ENCODE results near the gene CALML4.

The CALML4 gene

DNA sequence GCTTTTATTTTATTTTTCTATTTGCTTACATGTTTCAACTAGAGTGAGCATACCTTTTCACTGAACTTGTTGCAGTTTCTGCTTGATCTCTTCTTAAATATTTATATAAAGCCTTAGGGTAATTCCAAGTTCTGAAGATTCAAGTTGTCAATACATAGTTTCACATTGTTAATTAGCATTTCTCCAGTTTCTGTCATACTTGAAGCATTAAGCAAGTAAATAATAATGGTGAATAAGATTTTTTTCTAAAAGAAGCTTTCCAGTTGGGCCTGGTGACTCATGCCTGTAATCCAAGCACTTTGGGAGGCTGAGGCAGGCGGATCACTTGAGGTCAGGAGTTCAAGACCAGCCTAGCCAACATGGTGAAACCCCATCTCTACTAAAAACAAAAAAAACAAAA, 53.9 kb downstream of the CALML4 start:
- no peak for DNase-seq (ENCODE audit: extremely low read depth in 1 of 2, low read depth in 1 of 2)

DNA sequence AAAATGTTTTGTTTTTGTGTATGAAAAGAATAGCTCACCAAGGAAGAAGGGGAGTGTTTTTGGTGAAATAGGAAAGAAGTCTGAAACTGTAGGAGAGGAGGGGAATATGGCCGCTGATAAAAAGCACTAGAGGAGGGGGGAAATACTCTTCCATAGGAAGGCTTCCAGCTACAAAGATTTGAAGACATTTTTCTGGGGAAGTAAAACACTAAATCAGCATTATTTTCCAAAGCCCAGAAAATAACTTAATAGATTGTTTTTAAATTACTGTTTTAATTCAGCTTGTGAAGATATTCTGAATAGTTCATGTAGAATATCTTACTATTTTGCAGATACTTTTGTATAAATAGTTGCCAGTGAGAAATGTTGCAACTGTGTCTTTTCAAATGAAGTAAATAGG, 54.9 kb downstream of the CALML4 start:
- no peak for DNase-seq (ENCODE audit: extremely low read depth in 1 of 2, low read depth in 1 of 2)

GRCh38 chr15:68149059-68149458, 56.1 kb downstream of the CALML4 start:
- no peak for DNase-seq (ENCODE audit: extremely low read depth in 1 of 2, low read depth in 1 of 2)

- DNase-seq (ENCODE audit: extremely low read depth in 1 of 2, low read depth in 1 of 2): no peak
Observed at GRCh38 chr15:68148039-68148438, 57.1 kb downstream of the CALML4 start.

DNA sequence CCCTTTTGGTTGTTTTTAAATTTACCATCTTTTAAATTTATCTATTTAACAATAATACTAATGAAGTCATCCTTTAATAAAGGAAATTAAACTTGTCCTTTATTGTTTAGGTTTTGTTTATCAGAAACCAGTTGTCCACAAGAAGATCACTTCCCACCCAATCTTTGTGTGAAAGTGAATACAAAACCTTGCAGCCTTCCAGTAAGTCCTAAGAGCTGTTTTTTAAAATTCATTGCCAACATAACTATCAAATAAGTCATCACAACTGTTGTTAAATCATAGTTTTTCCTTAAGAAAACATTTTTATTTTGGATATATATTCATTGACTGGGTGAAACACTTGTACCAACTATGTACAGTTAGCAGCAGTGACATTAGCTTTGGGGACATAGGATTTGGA, 59.4 kb downstream of the CALML4 start:
- no peak for DNase-seq (ENCODE audit: extremely low read depth in 1 of 2, low read depth in 1 of 2)

GRCh38 chr15:68143785-68144184, 61.3 kb downstream of the CALML4 start:
- no peak for DNase-seq (ENCODE audit: extremely low read depth in 1 of 2, low read depth in 1 of 2)

DNA sequence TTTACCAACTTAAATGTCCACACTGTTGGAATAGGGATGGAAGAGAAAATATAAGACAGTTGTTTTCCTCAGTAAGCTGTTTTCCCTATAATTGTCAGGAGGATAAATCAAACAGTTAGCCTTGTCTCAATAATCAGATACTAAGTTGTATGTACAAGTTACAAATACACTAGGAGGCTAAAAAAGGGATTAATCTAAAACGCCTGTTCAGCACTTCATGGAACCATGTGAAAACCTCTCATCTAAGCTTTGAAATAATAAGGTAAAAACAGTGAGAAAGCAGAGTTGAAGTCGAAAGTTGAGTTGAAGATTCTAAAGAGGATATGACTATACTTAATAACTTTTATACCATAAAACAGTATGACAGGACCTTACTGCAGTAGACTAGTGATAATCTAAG, 62.0 kb downstream of the CALML4 start:
- DNase-seq (ENCODE audit: extremely low read depth in 1 of 2, low read depth in 1 of 2): no peak

Data from activated CD8-positive, alpha-beta memory T cell treated with anti-CD3 and anti-CD28 coated beads for 1 hour (primary cell).